IMR-90 (cell line): ENCODE results near the gene HOXB2. TPM values are rescaled to one million over a fixed set of nuclear protein-coding genes. Genes with fewer than 3 reads are reported as not detected.
A peak's percentile ranks its signal among the peaks of the same experiment; 100 is the strongest.

ENCODE experiments used
- ATAC-seq: fragments of 200-7000 bp; cut with Tn5 transposase; 2 replicates; pipeline ENCODE4 v1.9.1; 2020; ENCODE audit warnings: low read depth, mild to moderate bottlenecking, moderate library complexity
- BruUV-seq: library from RNA; stranded (reverse); fragments of 400-500 nt; replicated peaks from 2 replicates; lab custom pipeline; 2021; lab: Mats Ljungman, UMichigan
- CTCF ChIA-PET: fragments of 300-600 bp; formaldehyde crosslinking; extraction: SDS; loops from one replicate; lab custom pipeline; 2021; ENCODE audit warnings: antibody characterized with exemption; lab: Yijun Ruan, JAX
- POLR2A ChIA-PET: fragments of 300-600 bp; sonication (Branson Sonifier 250); formaldehyde crosslinking; loops from one replicate; lab custom pipeline; 2022; ENCODE audit warnings: antibody characterized with exemption; ENCODE audit not compliant: unreplicated experiment; lab: Charles Lee
- DNase-seq: peaks from one replicate; pipeline ENCODE4 v3.0.0; 2013
- H2AFZ ChIP-seq: replicated peaks from 2 replicates; pipeline ENCODE3; 2013; ENCODE audit warnings: low read length, mild to moderate bottlenecking; ENCODE audit not compliant: poor library complexity
- H2AK5ac ChIP-seq: 2 replicates; pipeline ENCODE4 v1.6.1; 2013; ENCODE audit warnings: low read depth, low read length, inconsistent platforms
- H2AK9ac ChIP-seq: replicated peaks from 2 replicates; pipeline ENCODE3; 2013; ENCODE audit warnings: mild to moderate bottlenecking, low read depth, low read length, moderate library complexity; ENCODE audit not compliant: poor library complexity
- H2BK120ac ChIP-seq: 2 replicates; pipeline ENCODE4 v1.6.1; 2013; ENCODE audit warnings: low read depth, low read length, inconsistent platforms
- H2BK15ac ChIP-seq: 3 replicates; pipeline ENCODE4 v1.6.1; 2013; ENCODE audit warnings: low read depth, low read length, inconsistent platforms
- H2BK20ac ChIP-seq: 2 replicates; pipeline ENCODE4 v1.6.1; 2013; ENCODE audit warnings: low read depth, mild to moderate bottlenecking, inconsistent platforms, low read length, moderate library complexity
- H2BK5ac ChIP-seq: 2 replicates; pipeline ENCODE4 v1.6.1; 2013; ENCODE audit warnings: mild to moderate bottlenecking, low read depth, low read length, inconsistent platforms; ENCODE audit not compliant: poor library complexity, severe bottlenecking
- H3K14ac ChIP-seq: replicated peaks from 2 replicates; pipeline ENCODE4 v1.6.1; 2013; ENCODE audit warnings: low read depth, low read length, inconsistent platforms
- H3K18ac ChIP-seq: 2 replicates; pipeline ENCODE4 v1.6.1; 2013; ENCODE audit warnings: low read depth, low read length, control low read depth
- H3K23ac ChIP-seq: 2 replicates; pipeline ENCODE4 v1.6.1; 2013; ENCODE audit warnings: low read depth, low read length, inconsistent platforms
- H3K27ac ChIP-seq: 2 replicates; pipeline ENCODE4 v1.5.1; 2013; ENCODE audit warnings: mild to moderate bottlenecking, control low read depth, low read length; ENCODE audit not compliant: insufficient read depth
- H3K27me3 ChIP-seq: 2 replicates; pipeline ENCODE4 v1.6.1; 2013; ENCODE audit warnings: low read length; ENCODE audit not compliant: control insufficient read depth, insufficient read depth
- H3K36me3 ChIP-seq: 2 replicates; pipeline ENCODE4 v1.6.1; 2013; ENCODE audit warnings: low read length, mixed read lengths; ENCODE audit not compliant: control insufficient read depth, insufficient read depth
- H3K4ac ChIP-seq: 2 replicates; pipeline ENCODE4 v1.6.1; 2013; ENCODE audit warnings: low read depth, low read length, inconsistent platforms
- H3K4me1 ChIP-seq: 2 replicates; pipeline ENCODE4 v1.6.1; 2013; ENCODE audit warnings: low read length, mixed read lengths; ENCODE audit not compliant: control insufficient read depth, insufficient read depth
- H3K4me2 ChIP-seq: 2 replicates; pipeline ENCODE4 v1.6.1; 2013; ENCODE audit warnings: low read depth, mild to moderate bottlenecking, control low read depth, low read length, moderate library complexity
- H3K4me3 ChIP-seq: 2 replicates; pipeline ENCODE4 v1.5.1; 2013; ENCODE audit warnings: low read depth, mild to moderate bottlenecking, control low read depth, low read length, moderate library complexity; ENCODE audit not compliant: insufficient read depth
- H3K56ac ChIP-seq: 2 replicates; pipeline ENCODE4 v1.6.1; 2013; ENCODE audit warnings: low read length, inconsistent platforms; ENCODE audit not compliant: insufficient read depth; ENCODE audit errors: extremely low read depth
- H3K79me1 ChIP-seq, 2 experiments: 2 replicates each; pipeline ENCODE4 v1.6.1; 2013; ENCODE audit warnings: low read length in 2 of 2, inconsistent platforms in 1 of 2, low read depth in 1 of 2
- H3K9ac ChIP-seq: 2 replicates; pipeline ENCODE4 v1.6.1; 2013; ENCODE audit warnings: low read depth, low read length, control low read depth
- H3K9me1 ChIP-seq: 2 replicates; pipeline ENCODE4 v1.6.1; 2013; ENCODE audit warnings: low read length, inconsistent platforms; ENCODE audit not compliant: insufficient read depth
- H3K9me3 ChIP-seq: 2 replicates; pipeline ENCODE4 v1.6.1; 2013; ENCODE audit warnings: low read length; ENCODE audit not compliant: control insufficient read depth, insufficient read depth
- H4K20me1 ChIP-seq: 2 replicates; pipeline ENCODE4 v1.6.1; 2013; ENCODE audit warnings: low read length, inconsistent platforms; ENCODE audit not compliant: insufficient read depth
- H4K5ac ChIP-seq: 2 replicates; pipeline ENCODE4 v1.6.1; 2013; ENCODE audit warnings: mild to moderate bottlenecking, low read depth, low read length, control low read depth
- H4K8ac ChIP-seq, 2 experiments: 2 replicates each; pipeline ENCODE4 v1.6.1; 2013; ENCODE audit warnings: low read depth in 2 of 2, low read length in 2 of 2, control low read depth in 1 of 2, inconsistent platforms in 1 of 2
- H4K91ac ChIP-seq: 2 replicates; pipeline ENCODE4 v1.6.1; 2013; ENCODE audit warnings: low read depth, low read length, inconsistent platforms; ENCODE audit not compliant: insufficient read depth
- CTCF ChIP-seq: conservative IDR thresholded peaks from 2 replicates; pipeline ENCODE4 v1.5.1; 2012; ENCODE audit warnings: mild to moderate bottlenecking, low read depth, low read length, improper control_type of control experiment
- FOS ChIP-seq: fragments of 150-350 bp; IDR thresholded peaks from 2 replicates; pipeline ENCODE4 v1.6.1; 2016; ENCODE audit warnings: low read depth, low read length
- WGBS, 2 experiments: methylation state at CpG; one replicate each; pipeline versions ENCODE4 v1.1.5 to v1.1.7; 2013; ENCODE audit warnings: missing lambda C conversion rate in 2 of 2; ENCODE audit not compliant: insufficient read length in 1 of 2; ENCODE audit errors: extremely low coverage in 2 of 2; 5-methylcytosine and 5-hydroxymethylcytosine counted together
- dilution Hi-C: fragments of 300-500 bp; cut with HindIII; formaldehyde crosslinking; loops from one replicate; pipeline ENCODE4 v1.14.3; 2018; ENCODE audit warnings: low sequenced_read_pairs; ENCODE audit not compliant: unreplicated experiment
- in situ Hi-C: fragments of 300-500 bp; cut with MboI; formaldehyde crosslinking; loops from 3 replicates; pipeline ENCODE4 v1.14.3; 2019; ENCODE audit warnings: low sequenced_read_pairs, inconsistent platforms, mixed read lengths
- intact Hi-C: fragments of 100-400 bp; cut with micrococcal nuclease; formaldehyde crosslinking; loops from 2 replicates; pipeline ENCODE4 v1.10.0; 2022
- polyA plus RNA-seq, 3 experiments: library from polyadenylated mRNA; depleted of rRNA; stranded (reverse); fragments of >200 nt; gene quantifications; 2 replicates each; pipeline ENCODE4 v1.2.3, GENCODE V29; 2012; ENCODE audit warnings: low replicate concordance in 1 of 3
- total RNA-seq: library from RNA; depleted of rRNA; stranded (reverse); fragments of >200 nt; gene quantifications from 2 replicates; pipeline ENCODE4 v1.2.3, GENCODE V29; 2012

The HOXB2 gene
- total and polyA plus RNA-seq, 2 of the 4 experiments (the other 2 are of a cell fraction), result 2.7 to 29.9 TPM

- Histone ChIP-seq H3K4me2 (peak overlapping the region; percentile 92), H3K56ac (peak overlapping the region; percentile 91), H3K27ac (peak overlapping the region; percentile 93), H4K91ac (peak overlapping the region; percentile 68), H3K27me3 (no peaks in the 10 kb centered on the region), H4K20me1 (peaks cover 21% of the 10 kb centered on the region), H2BK120ac (peak overlapping the region; percentile 87), H2BK20ac (peak overlapping the region; percentile 66), H2BK15ac (peak overlapping the region; percentile 61; the same call in 2 of the 3 replicates), H3K9ac (peak overlapping the region; percentile 95), H4K5ac (peak overlapping the region; percentile 95), H2BK5ac (peak overlapping the region; percentile 95), H2AK9ac (peak overlapping the region; percentile 91), H4K8ac (peak overlapping the region; percentile 62 to 74), H3K36me3 (peaks cover 32% of the 10 kb centered on the region; the same call in 1 of the 2 replicates), H3K4me3 (peak overlapping the region; percentile 30), H2AFZ (peak overlapping the region; percentile 60), H3K4me1 (peaks cover 68% of the 10 kb centered on the region), H3K4ac (peak overlapping the region; percentile 98), H3K14ac (peak overlapping the region; percentile 66), H3K9me3 (no peaks in the 10 kb centered on the region), H3K9me1 (peaks cover 4% of the 10 kb centered on the region), H3K18ac (peak overlapping the region; percentile 89), H2AK5ac (peak overlapping the region; percentile 81), H3K79me1 (peaks cover 0 to 12% of the 10 kb centered on the region in 2 experiments; a peak in 1 of 4 replicates), H3K23ac (peak overlapping the region; percentile 99)
- intact Hi-C loops (no loop called here), in situ Hi-C loops (no loop called here), dilution Hi-C loops (no loop called here)
- no peak for TF ChIP-seq FOS
- 0 out of 2 replicates have a peak, but pooled peaks have one; percentile 10 for TF ChIP-seq CTCF
- CTCF ChIA-PET, result interaction anchor here (1.0 kb wide), 1 partner anchor 207 kb away, joined by 3 read pairs; no protein-coding TSS in a partner anchor
- DNase-seq (no peak), ATAC-seq (no peak)
- WGBS, 2 experiments, result 0% methylated on average over 5 of the region's 16 CpGs; no CpG with 5 or more reads in 1 of the 2 experiments
- no TSS peak for BruUV-seq
- POLR2A ChIA-PET, result interaction anchor here (0.9 kb wide), 2 partner anchors 15 to 29 kb away, joined by 3 read pairs; no protein-coding TSS in a partner anchor
Observed at GRCh38 chr17:48559122-48559839, 14.4 kb upstream of the HOXB2 start.
